Trophoblast cell (in vitro differentiated cells and primary cell): Measurements from ENCODE around the gene CLIC4.
"Not testable (repeated sequence)": the region's sequence is repeated elsewhere in the genome, so short reads cannot be mapped to it uniquely, and the experiment has no call there.

Experiments
- DNase-seq, 2 donors: peaks; one replicate each; pipeline ENCODE4 v3.0.0-alpha.2; 2016
- H2AFZ ChIP-seq: 2 replicates; pipeline ENCODE4 v1.6.1; 2013; ENCODE audit warnings: low read length, moderate library complexity, mild to moderate bottlenecking; ENCODE audit not compliant: insufficient read depth, poor library complexity
- H2AK5ac ChIP-seq: 2 replicates; pipeline ENCODE4 v1.6.1; 2013; ENCODE audit warnings: mild to moderate bottlenecking, low read length
- H2BK120ac ChIP-seq: 2 replicates; pipeline ENCODE4 v1.6.1; 2013; ENCODE audit warnings: low read length, mild to moderate bottlenecking, moderate library complexity; ENCODE audit not compliant: insufficient read depth, poor library complexity
- H2BK12ac ChIP-seq: 2 replicates; pipeline ENCODE4 v1.6.1; 2013; ENCODE audit warnings: mild to moderate bottlenecking, low read length, moderate library complexity
- H2BK5ac ChIP-seq: 2 replicates; pipeline ENCODE4 v1.6.1; 2013; ENCODE audit warnings: low read length, low read depth, moderate library complexity, mild to moderate bottlenecking; ENCODE audit not compliant: poor library complexity
- H3K14ac ChIP-seq: 2 replicates; pipeline ENCODE4 v1.6.1; 2013; ENCODE audit warnings: mild to moderate bottlenecking, low read length
- H3K18ac ChIP-seq: 2 replicates; pipeline ENCODE4 v1.6.1; 2013; ENCODE audit warnings: mild to moderate bottlenecking, low read length
- H3K23ac ChIP-seq: 2 replicates; pipeline ENCODE4 v1.6.1; 2013; ENCODE audit warnings: low read length
- H3K27ac ChIP-seq: 2 replicates; pipeline ENCODE4 v1.5.1; 2013; ENCODE audit warnings: low read depth, mild to moderate bottlenecking, inconsistent platforms, low read length, moderate library complexity
- H3K27me3 ChIP-seq: 2 replicates; pipeline ENCODE4 v1.6.1; 2013; ENCODE audit warnings: inconsistent platforms, mild to moderate bottlenecking, low read length, moderate library complexity; ENCODE audit not compliant: insufficient read depth
- H3K36me3 ChIP-seq, 2 experiments: 1 replicate in 1 of 2; 2 replicates in 1 of 2; pipeline ENCODE4 v1.6.1; 2013; ENCODE audit warnings: low read length in 2 of 2, mild to moderate bottlenecking in 2 of 2, moderate library complexity in 1 of 2; ENCODE audit not compliant: insufficient read depth in 2 of 2, control insufficient read depth in 1 of 2
- H3K4ac ChIP-seq: 2 replicates; pipeline ENCODE4 v1.6.1; 2013; ENCODE audit warnings: low read depth, mild to moderate bottlenecking, low read length, moderate library complexity
- H3K4me1 ChIP-seq, 2 experiments: 1 replicate in 1 of 2; 2 replicates in 1 of 2; pipeline ENCODE4 v1.6.1; 2013; ENCODE audit warnings: low read length in 2 of 2, mild to moderate bottlenecking in 2 of 2, moderate library complexity in 1 of 2; ENCODE audit not compliant: insufficient read depth in 2 of 2, control insufficient read depth in 1 of 2
- H3K4me2 ChIP-seq: 2 replicates; pipeline ENCODE4 v1.6.1; 2013; ENCODE audit warnings: inconsistent platforms, mild to moderate bottlenecking, low read length, moderate library complexity
- H3K4me3 ChIP-seq: 2 replicates; pipeline ENCODE4 v1.5.1; 2013; ENCODE audit warnings: mild to moderate bottlenecking, low read depth, low read length, inconsistent platforms
- H3K79me1 ChIP-seq: one replicate; pipeline ENCODE4 v1.6.1; 2013; ENCODE audit warnings: low read length
- H3K79me2 ChIP-seq: 2 replicates; pipeline ENCODE4 v1.6.1; 2013; ENCODE audit warnings: low read length, mild to moderate bottlenecking; ENCODE audit not compliant: control insufficient read depth, insufficient read depth, poor library complexity
- H3K9ac ChIP-seq: 2 replicates; pipeline ENCODE4 v1.6.1; 2013; ENCODE audit warnings: mild to moderate bottlenecking, low read length
- H3K9me3 ChIP-seq: 2 replicates; pipeline ENCODE4 v1.6.1; 2013; ENCODE audit warnings: low read depth, mild to moderate bottlenecking, control low read depth, inconsistent platforms, low read length; ENCODE audit not compliant: insufficient read depth
- H4K12ac ChIP-seq: 2 replicates; pipeline ENCODE4 v1.6.1; 2013; ENCODE audit warnings: low read depth, mild to moderate bottlenecking, low read length, moderate library complexity
- H4K8ac ChIP-seq: 2 replicates; pipeline ENCODE4 v1.6.1; 2013; ENCODE audit warnings: low read depth, mild to moderate bottlenecking, low read length, moderate library complexity
- H4K91ac ChIP-seq: one replicate; pipeline ENCODE4 v1.6.1; 2013; ENCODE audit warnings: low read depth, mild to moderate bottlenecking, low read length, moderate library complexity
- WGBS: extraction: QIAGEN DNeasy Blood & Tissue Kit; methylation state at CpG from one replicate; pipeline ENCODE4 v1.1.7; 2013; ENCODE audit warnings: missing lambda C conversion rate; ENCODE audit not compliant: insufficient read length, insufficient coverage; ENCODE audit errors: extremely low coverage; 5-methylcytosine and 5-hydroxymethylcytosine counted together

The CLIC4 gene

DNA sequence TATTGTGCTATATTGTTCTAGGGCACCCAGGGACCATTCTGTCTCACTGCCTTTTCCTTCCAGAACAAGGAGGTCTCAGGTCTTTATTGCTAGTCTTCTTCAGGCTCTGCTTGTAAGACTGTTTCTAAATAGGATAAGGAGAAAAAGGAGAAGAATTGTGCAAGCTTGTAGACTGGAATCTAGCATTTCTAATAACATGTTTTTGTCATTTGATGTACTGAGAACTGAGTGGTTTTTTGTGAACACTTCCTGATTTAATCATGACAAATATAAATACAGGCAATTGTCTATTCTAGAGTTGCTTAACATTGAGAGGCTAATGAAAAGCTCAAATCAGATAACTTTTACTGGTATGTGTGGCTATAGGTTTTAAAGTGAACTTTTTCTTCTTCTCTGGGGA is 77.6 kb downstream of the CLIC4 start:
- Histone ChIP-seq H2AFZ (no peak overlapping the region), H3K79me1 (no peaks in the 10 kb centered on the region), H3K36me3 (peaks cover 0 to 6% of the 10 kb centered on the region in 2 experiments), H2BK12ac (no peak overlapping the region), H3K79me2 (peaks cover 6% of the 10 kb centered on the region), H3K9me3 (no peaks in the 10 kb centered on the region), H3K4me2 (no peak overlapping the region), H3K9ac (no peak overlapping the region), H2AK5ac (no peak overlapping the region), H2BK5ac (no peak overlapping the region), H3K4me1 (no peaks in the 10 kb centered on the region), H4K91ac (no peak overlapping the region), H3K27me3 (no peaks in the 10 kb centered on the region), H3K27ac (no peak overlapping the region), H3K14ac (no peak overlapping the region), H3K18ac (no peak overlapping the region), H4K12ac (no peak overlapping the region), H3K4ac (peak overlapping the region; percentile 86), H2BK120ac (no peak overlapping the region), H4K8ac (no peak overlapping the region), H3K23ac (no peak overlapping the region), H3K4me3 (no peak overlapping the region)
- no peak for DNase-seq

DNA sequence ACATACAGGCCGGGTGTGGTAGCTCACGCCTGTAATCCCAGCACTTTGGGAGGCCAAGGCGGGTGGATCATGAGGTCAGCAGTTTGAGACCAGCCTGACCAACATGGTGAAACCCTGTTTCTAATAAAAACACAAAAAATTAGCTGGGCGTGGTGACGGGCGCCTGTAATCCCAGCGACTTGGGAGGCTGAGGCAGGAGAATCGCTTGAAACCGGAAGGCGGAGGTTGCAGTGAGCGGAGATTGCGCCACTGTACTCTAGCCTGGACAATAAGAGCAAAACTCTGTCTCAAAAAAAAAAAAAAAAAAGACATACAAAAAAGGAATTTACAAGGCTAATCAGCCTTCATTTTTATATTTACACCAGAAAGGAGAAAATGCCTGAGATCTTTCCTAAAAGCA is 78.2 kb downstream of the CLIC4 start:
- H4K91ac ChIP-seq, H2BK12ac ChIP-seq, H3K27me3 ChIP-seq, H3K27ac ChIP-seq, H4K12ac ChIP-seq, H3K79me2 ChIP-seq, H2AFZ ChIP-seq, H3K14ac ChIP-seq, H3K4me2 ChIP-seq, H2BK120ac ChIP-seq, H3K18ac ChIP-seq, H3K4me3 ChIP-seq, H4K8ac ChIP-seq, H3K9me3 ChIP-seq, H3K9ac ChIP-seq, H3K36me3 ChIP-seq, H2BK5ac ChIP-seq, H3K23ac ChIP-seq, H3K4me1 ChIP-seq, DNase-seq, H2AK5ac ChIP-seq, H3K79me1 ChIP-seq: not testable (repeated sequence)
- H3K4ac ChIP-seq = peak overlapping the region; percentile 46
- no CpG with 5 or more reads among the region's 12 CpGs for WGBS

DNA sequence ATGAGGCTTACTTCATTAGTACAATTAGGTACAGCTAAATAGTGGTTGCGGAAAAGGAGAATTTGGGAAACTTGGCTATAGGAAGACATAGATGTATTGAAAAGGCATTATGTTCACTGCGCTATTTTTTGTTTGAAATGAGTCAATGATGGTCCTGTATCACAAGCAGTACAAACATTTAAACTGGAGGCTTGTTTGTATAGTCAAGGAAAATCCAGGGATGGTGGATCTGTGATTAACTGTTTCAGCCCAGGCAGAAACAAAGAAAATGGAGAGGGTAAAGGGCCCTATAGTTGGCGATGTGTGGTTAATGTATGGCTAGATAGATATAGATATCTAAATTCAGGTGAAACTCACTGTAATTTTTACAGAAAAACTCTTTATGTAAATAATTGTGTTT is 79.9 kb downstream of the CLIC4 start:
- H3K18ac ChIP-seq = no peak overlapping the region
- H2AFZ ChIP-seq = no peak overlapping the region
- no peak overlapping the region for H3K23ac ChIP-seq
- H3K14ac ChIP-seq = no peak overlapping the region
- no peak overlapping the region for H4K8ac ChIP-seq
- H4K91ac ChIP-seq = no peak overlapping the region
- H3K9ac ChIP-seq = no peak overlapping the region
- H3K36me3 ChIP-seq = peaks cover 0 to 2% of the 10 kb centered on the region in 2 experiments
- H4K12ac ChIP-seq = no peak overlapping the region
- H3K79me1 ChIP-seq = no peaks in the 10 kb centered on the region
- no peak overlapping the region for H2BK12ac ChIP-seq
- DNase-seq = no peak
- no peaks in the 10 kb centered on the region for H3K4me1 ChIP-seq
- no peak overlapping the region for H3K4me2 ChIP-seq
- peaks cover 6% of the 10 kb centered on the region for H3K79me2 ChIP-seq
- WGBS = no CpG with 5 or more reads among the region's 3 CpGs
- H2AK5ac ChIP-seq = no peak overlapping the region
- no peak overlapping the region for H2BK120ac ChIP-seq
- H3K4me3 ChIP-seq = no peak overlapping the region
- H3K27ac ChIP-seq = no peak overlapping the region
- H3K4ac ChIP-seq = no peak overlapping the region
- no peaks in the 10 kb centered on the region for H3K27me3 ChIP-seq
- H2BK5ac ChIP-seq = no peak overlapping the region
- no peaks in the 10 kb centered on the region for H3K9me3 ChIP-seq

GRCh38 chr1:24826510-24826909 is 81.3 kb downstream of the CLIC4 start:
- Histone ChIP-seq H2AK5ac (no peak overlapping the region), H3K4me2 (no peak overlapping the region), H3K27me3 (no peaks in the 10 kb centered on the region), H3K36me3 (peaks cover 0 to 2% of the 10 kb centered on the region in 2 experiments), H3K4ac (no peak overlapping the region), H3K14ac (no peak overlapping the region), H4K91ac (no peak overlapping the region), H2AFZ (no peak overlapping the region), H3K23ac (no peak overlapping the region), H3K18ac (no peak overlapping the region), H3K79me2 (peaks cover 6% of the 10 kb centered on the region), H3K9ac (no peak overlapping the region), H4K12ac (no peak overlapping the region), H3K79me1 (no peaks in the 10 kb centered on the region), H3K4me1 (no peaks in the 10 kb centered on the region), H3K4me3 (no peak overlapping the region), H2BK5ac (no peak overlapping the region), H3K27ac (no peak overlapping the region), H4K8ac (no peak overlapping the region), H3K9me3 (no peaks in the 10 kb centered on the region), H2BK12ac (no peak overlapping the region), H2BK120ac (no peak overlapping the region)
- DNase-seq = no peak
- no CpG with 5 or more reads among the region's 1 CpG for WGBS
